ENCODE data around the gene LGALS3. TPM values are rescaled to one million over a fixed set of nuclear protein-coding genes. Genes with fewer than 3 reads are reported as not detected.
A peak's percentile ranks its signal among the peaks of the same experiment; 100 is the strongest.

LGALS3 gene
- total RNA-seq, 2 experiments from 2014 or later = 11.7 to 12.1 TPM

GRCh38 chr14:55118761-55119160, 10.3 kb upstream of the LGALS3 start:
- H3K4me1 Mint-ChIP-seq (ENCODE audit: low read depth) = no peaks in the 10 kb centered on the region
- no peak overlapping the region for H3K4me3 Mint-ChIP-seq
- no peak for DNase-seq
- no peak for TF ChIP-seq CTCF (IDR thresholded peaks at IDR 0.05)
- ChIA-PET POLR2A (interaction anchor here (1.7 kb wide), 1 partner anchor 19 kb away, joined by 8 read pairs; no protein-coding TSS in a partner anchor), CTCF (interaction anchor here (1.1 kb wide), 1 partner anchor 47 kb away, joined by 3 read pairs; no protein-coding TSS in a partner anchor)
- Histone ChIP-seq H3K36me3 (ENCODE audit: insufficient read depth, low read length) (no peaks in the 10 kb centered on the region), H3K4me3 (ENCODE audit: low read length) (no peak overlapping the region), H3K27me3 (ENCODE audit: control insufficient read depth in 1 of 2, insufficient read depth in 2 of 2, low read length in 2 of 2) (no peaks in the 10 kb centered on the region), H3K4me1 (ENCODE audit: insufficient read depth, low read length) (peaks cover 5% of the 10 kb centered on the region), H3K9me3 (ENCODE audit: control insufficient read depth in 1 of 2, insufficient read depth in 1 of 2, low read length in 2 of 2) (no peaks in the 10 kb centered on the region), H3K27ac (ENCODE audit: low read depth in 1 of 2, low read length in 2 of 2) (no peak overlapping the region)
- no peaks in the 10 kb centered on the region for H3K36me3 Mint-ChIP-seq (ENCODE audit: low read depth)
- H3K27me3 Mint-ChIP-seq = peaks cover 5% of the 10 kb centered on the region
- no peak overlapping the region for H3K27ac Mint-ChIP-seq
- no peak for ATAC-seq (ENCODE audit: poor library complexity)
- intact Hi-C loops (cut with DNase I, micrococcal nuclease) = no loop called here
- H3K9me3 Mint-ChIP-seq = no peaks in the 10 kb centered on the region

DNA sequence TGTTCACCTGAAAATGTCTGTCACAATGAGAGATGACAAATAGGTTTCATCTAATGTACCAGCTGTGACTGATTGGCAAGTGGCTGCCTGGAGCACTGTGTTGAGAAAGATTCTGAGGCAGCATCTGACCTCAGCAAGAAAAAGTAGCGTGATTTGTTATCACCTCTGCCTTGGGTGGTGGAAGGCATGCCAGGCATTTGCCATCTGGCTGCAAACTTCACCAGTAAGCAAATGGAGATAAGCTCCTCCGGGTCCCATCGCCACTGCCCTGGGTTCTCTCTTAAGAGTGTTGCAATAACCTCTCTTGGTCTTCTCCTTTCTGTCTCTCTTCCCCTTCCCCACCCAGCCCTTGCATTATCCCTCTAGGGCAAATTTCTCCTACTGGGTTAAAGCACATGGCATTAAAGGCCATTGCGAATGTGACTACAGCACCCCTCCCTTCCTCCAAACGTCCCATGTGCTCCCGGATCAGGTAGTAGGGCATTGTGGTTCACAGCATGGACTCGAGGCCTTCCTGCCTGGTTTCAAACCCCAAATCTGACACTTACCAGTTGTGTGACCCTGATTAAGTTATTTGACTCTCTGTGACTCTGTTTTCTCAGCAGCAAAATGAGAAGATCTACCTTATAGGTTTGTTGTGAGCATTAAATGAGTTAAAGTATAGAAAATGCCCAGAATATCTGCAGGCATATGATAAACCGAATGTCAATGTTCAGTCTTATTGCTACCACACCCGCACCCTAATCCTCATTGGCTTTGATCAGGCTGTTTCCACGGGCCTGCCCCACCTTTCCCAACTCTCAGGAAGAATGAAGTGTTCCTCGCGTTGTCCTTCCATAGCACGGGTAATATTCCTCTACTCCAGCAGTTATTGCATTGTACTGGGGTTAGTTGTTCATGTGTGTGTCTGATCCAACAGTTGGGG, 8.2 kb upstream of the LGALS3 start:
- no peaks in the 10 kb centered on the region for H3K9me3 ChIP-seq (ENCODE audit: control insufficient read depth in 1 of 2, insufficient read depth in 1 of 2, low read length in 2 of 2)
- intact Hi-C loops (cut with DNase I, micrococcal nuclease) = no loop called here
- no peaks in the 10 kb centered on the region for H3K27me3 ChIP-seq (ENCODE audit: control insufficient read depth in 1 of 2, insufficient read depth in 2 of 2, low read length in 2 of 2)
- peaks cover 18% of the 10 kb centered on the region for H3K27me3 Mint-ChIP-seq
- ChIA-PET POLR2A (no interaction called here), CTCF (no interaction called here)
- no peak overlapping the region for H3K27ac ChIP-seq (ENCODE audit: low read depth in 1 of 2, low read length in 2 of 2)
- H3K4me3 ChIP-seq (ENCODE audit: low read length) = no peak overlapping the region
- H3K4me1 Mint-ChIP-seq (ENCODE audit: low read depth) = peaks cover 10% of the 10 kb centered on the region
- H3K4me1 ChIP-seq (ENCODE audit: insufficient read depth, low read length) = peaks cover 18% of the 10 kb centered on the region
- no peak for TF ChIP-seq CTCF (IDR thresholded peaks at IDR 0.05)
- H3K4me3 Mint-ChIP-seq = no peak overlapping the region
- ATAC-seq (ENCODE audit: poor library complexity) = no peak
- no peaks in the 10 kb centered on the region for H3K36me3 ChIP-seq (ENCODE audit: insufficient read depth, low read length)
- no peak overlapping the region for H3K27ac Mint-ChIP-seq
- peak in 2 of 14 experiments; percentile 24 to 44 for DNase-seq
- H3K36me3 Mint-ChIP-seq (ENCODE audit: low read depth) = no peaks in the 10 kb centered on the region
- no peaks in the 10 kb centered on the region for H3K9me3 Mint-ChIP-seq

GRCh38 chr14:55121628-55122439, 7.2 kb upstream of the LGALS3 start:
- Mint-ChIP-seq H3K9me3 (no peaks in the 10 kb centered on the region), H3K27ac (no peak overlapping the region), H3K4me3 (no peak overlapping the region), H3K4me1 (ENCODE audit: low read depth) (peaks cover 10% of the 10 kb centered on the region), H3K27me3 (peaks cover 19% of the 10 kb centered on the region), H3K36me3 (ENCODE audit: low read depth) (no peaks in the 10 kb centered on the region)
- intact Hi-C loops (cut with DNase I, micrococcal nuclease) = no loop called here
- DNase-seq (no peak), ATAC-seq (ENCODE audit: poor library complexity) (no peak)
- no peaks in the 10 kb centered on the region for H3K36me3 ChIP-seq (ENCODE audit: insufficient read depth, low read length)
- no peaks in the 10 kb centered on the region for H3K27me3 ChIP-seq (ENCODE audit: control insufficient read depth in 1 of 2, insufficient read depth in 2 of 2, low read length in 2 of 2)
- no peaks in the 10 kb centered on the region for H3K9me3 ChIP-seq (ENCODE audit: control insufficient read depth in 1 of 2, insufficient read depth in 1 of 2, low read length in 2 of 2)
- peaks cover 19% of the 10 kb centered on the region for H3K4me1 ChIP-seq (ENCODE audit: insufficient read depth, low read length)
- ChIA-PET POLR2A (no interaction called here), CTCF (no interaction called here)
- H3K4me3 ChIP-seq (ENCODE audit: low read length) = no peak overlapping the region
- no peak for TF ChIP-seq CTCF (IDR thresholded peaks at IDR 0.05)
- no peak overlapping the region for H3K27ac ChIP-seq (ENCODE audit: low read depth in 1 of 2, low read length in 2 of 2)
